CD4-positive, alpha-beta T cell treated with Interleukin-17A for 1 hour (primary cell): ENCODE measurements around the gene CACNA1B.

ENCODE experiments used
- DNase-seq: peaks from one replicate; pipeline ENCODE4 v3.0.0-alpha.2; 2020

CACNA1B gene

GRCh38 chr9:138020120-138020794 lies 142.7 kb downstream of the CACNA1B start:
- no peak for DNase-seq

GRCh38 chr9:138020795-138021182 lies 143.2 kb downstream of the CACNA1B start:
- no peak for DNase-seq

GRCh38 chr9:138021251-138022056 lies 143.9 kb downstream of the CACNA1B start:
- DNase-seq: no peak

- no peak for DNase-seq
These were observed 144.6 kb downstream of the CACNA1B start for GRCh38 chr9:138022121-138022741.

- no peak for DNase-seq
These were observed 145.3 kb downstream of the CACNA1B start for GRCh38 chr9:138022756-138023393.

GRCh38 chr9:138023394-138024124 lies 146.0 kb downstream of the CACNA1B start:
- no peak for DNase-seq

- no peak for DNase-seq
These were observed 146.5 kb downstream of the CACNA1B start for GRCh38 chr9:138024131-138024530.

- DNase-seq: no peak
These were observed 147.3 kb downstream of the CACNA1B start for GRCh38 chr9:138024831-138025291.

GRCh38 chr9:138025417-138025816 lies 147.8 kb downstream of the CACNA1B start:
- no peak for DNase-seq

GRCh38 chr9:138025908-138026307 lies 148.3 kb downstream of the CACNA1B start:
- DNase-seq: no peak

GRCh38 chr9:138028596-138028995 lies 151.0 kb downstream of the CACNA1B start:
- no peak for DNase-seq

- no peak for DNase-seq
These were observed 153.6 kb downstream of the CACNA1B start for GRCh38 chr9:138031186-138031585.

- no peak for DNase-seq
These were observed 156.4 kb downstream of the CACNA1B start for GRCh38 chr9:138033950-138034349.

- DNase-seq: no peak
These were observed 159.6 kb downstream of the CACNA1B start for GRCh38 chr9:138037140-138037539.

GRCh38 chr9:138038244-138038671 lies 160.7 kb downstream of the CACNA1B start:
- DNase-seq: no peak

GRCh38 chr9:138040446-138041430 lies 163.2 kb downstream of the CACNA1B start:
- no peak for DNase-seq

GRCh38 chr9:138042146-138042545 lies 164.6 kb downstream of the CACNA1B start:
- no peak for DNase-seq

GRCh38 chr9:138042640-138043039 lies 165.1 kb downstream of the CACNA1B start:
- no peak for DNase-seq

- no peak for DNase-seq
These were observed 165.5 kb downstream of the CACNA1B start for GRCh38 chr9:138043061-138043410.

GRCh38 chr9:138043411-138044345 lies 166.1 kb downstream of the CACNA1B start:
- no peak for DNase-seq
